Astrocyte (in vitro differentiated cells and primary cell): ENCODE data around the gene SELENOO. TPM values are rescaled to one million over a fixed set of nuclear protein-coding genes. Genes with fewer than 3 reads are reported as not detected.

Source experiments
- DNase-seq: peaks from one replicate; pipeline ENCODE4 v3.0.0-alpha.2; 2010; ENCODE audit warnings: low read depth
- FAIRE-seq: peaks from 2 replicates; lab custom pipeline; 2011; peaks lifted over from hg19 to GRCh38; lab: Jason Lieb, UNC
- H2AFZ ChIP-seq: 2 replicates; pipeline ENCODE4 v1.6.0; 2012; ENCODE audit warnings: low read depth, low read length, inconsistent platforms
- H3K27ac ChIP-seq: 2 replicates; pipeline ENCODE4 v1.5.1; 2011; ENCODE audit warnings: low read depth, low read length, inconsistent platforms
- H3K27me3 ChIP-seq: 2 replicates; pipeline ENCODE4 v1.6.0; 2011; ENCODE audit warnings: low read length, inconsistent platforms; ENCODE audit not compliant: insufficient read depth
- H3K36me3 ChIP-seq: 2 replicates; pipeline ENCODE4 v1.5.1; 2011; ENCODE audit warnings: low read length, inconsistent platforms; ENCODE audit not compliant: insufficient read depth
- H3K4me1 ChIP-seq: 2 replicates; pipeline ENCODE4 v1.5.1; 2011; ENCODE audit warnings: low read length, inconsistent platforms; ENCODE audit not compliant: insufficient read depth
- H3K4me2 ChIP-seq: 2 replicates; pipeline ENCODE4 v1.6.0; 2012; ENCODE audit warnings: low read length, inconsistent platforms
- H3K4me3 ChIP-seq: 2 replicates; pipeline ENCODE4 v1.5.1; 2011; ENCODE audit warnings: low read depth, mild to moderate bottlenecking, low read length, inconsistent platforms; ENCODE audit not compliant: insufficient read depth
- H3K79me2 ChIP-seq: 2 replicates; pipeline ENCODE4 v1.6.0; 2012; ENCODE audit warnings: mild to moderate bottlenecking, low read length, inconsistent platforms; ENCODE audit not compliant: insufficient read depth
- H3K9ac ChIP-seq: 2 replicates; pipeline ENCODE4 v1.6.0; 2012; ENCODE audit warnings: mild to moderate bottlenecking, low read length, inconsistent platforms
- H3K9me3 ChIP-seq: 2 replicates; pipeline ENCODE4 v1.5.1; 2012; ENCODE audit warnings: low read depth, mild to moderate bottlenecking, low read length, inconsistent platforms; ENCODE audit not compliant: insufficient read depth
- H4K20me1 ChIP-seq: 2 replicates; pipeline ENCODE4 v1.6.0; 2012; ENCODE audit warnings: low read length, inconsistent platforms; ENCODE audit not compliant: insufficient read depth
- H3K27ac Mint-ChIP-seq: one replicate; pipeline ENCODE4 v1.8.0; 2021; ENCODE audit warnings: mild to moderate bottlenecking, mixed read lengths; ENCODE audit not compliant: unreplicated experiment
- H3K27me3 Mint-ChIP-seq: one replicate; pipeline ENCODE4 v1.8.0; 2021; ENCODE audit warnings: low read depth, mixed read lengths; ENCODE audit not compliant: unreplicated experiment
- H3K36me3 Mint-ChIP-seq: one replicate; pipeline ENCODE4 v1.8.0; 2021; ENCODE audit warnings: low read depth, mixed read lengths; ENCODE audit not compliant: unreplicated experiment
- H3K4me1 Mint-ChIP-seq: one replicate; pipeline ENCODE4 v1.8.0; 2021; ENCODE audit warnings: low read depth, mixed read lengths; ENCODE audit not compliant: unreplicated experiment
- H3K4me3 Mint-ChIP-seq: one replicate; pipeline ENCODE4 v1.8.0; 2021; ENCODE audit warnings: mild to moderate bottlenecking, moderate library complexity, mixed read lengths; ENCODE audit not compliant: unreplicated experiment
- H3K9me3 Mint-ChIP-seq: one replicate; pipeline ENCODE4 v1.8.0; 2021; ENCODE audit warnings: mild to moderate bottlenecking, mixed read lengths; ENCODE audit not compliant: unreplicated experiment
- CTCF ChIP-seq: IDR thresholded peaks from 2 replicates; pipeline ENCODE4 v1.5.1; 2011; ENCODE audit warnings: low read depth, mild to moderate bottlenecking, inconsistent platforms, low read length, moderate library complexity; ENCODE audit not compliant: insufficient read depth
- EZH2 ChIP-seq: IDR thresholded peaks from 2 replicates; pipeline ENCODE4 v1.6.1; 2012; ENCODE audit warnings: mild to moderate bottlenecking, low read length, inconsistent platforms; ENCODE audit not compliant: insufficient read depth
- total RNA-seq: library from RNA; stranded (reverse); gene quantifications from 2 replicates; pipeline ENCODE4 v1.2.1, GENCODE V29; 2021

SELENOO gene
- total RNA-seq, 1 donor from 2014 or later = 18.5 TPM

- H3K27ac ChIP-seq = no peak overlapping the region
- no peaks in the 10 kb centered on the region for H3K27me3 ChIP-seq
- H3K9ac ChIP-seq = no peak overlapping the region
- no peaks in the 10 kb centered on the region for H3K36me3 ChIP-seq
- FAIRE-seq (no peak), DNase-seq (no peak)
- H3K79me2 ChIP-seq = peaks cover 24% of the 10 kb centered on the region
- H3K9me3 ChIP-seq = no peaks in the 10 kb centered on the region
- Mint-ChIP-seq H3K27me3 (peaks cover 3% of the 10 kb centered on the region), H3K4me3 (no peak overlapping the region), H3K27ac (no peak overlapping the region), H3K36me3 (peaks cover 8% of the 10 kb centered on the region), H3K9me3 (no peaks in the 10 kb centered on the region), H3K4me1 (peaks cover 7% of the 10 kb centered on the region)
- TF ChIP-seq EZH2 (no peak), CTCF (no peak)
- peak overlapping the region; percentile 1 for H3K4me2 ChIP-seq
- H3K4me3 ChIP-seq = no peak overlapping the region
- H4K20me1 ChIP-seq = peaks cover 8% of the 10 kb centered on the region
- peaks cover 18% of the 10 kb centered on the region for H3K4me1 ChIP-seq
- no peak overlapping the region for H2AFZ ChIP-seq
Observed at GRCh38 chr22:50262973-50263617, 62.3 kb downstream of the SELENOO start.

GRCh38 chr22:50264104-50264745 is 63.4 kb downstream of the SELENOO start:
- H3K4me2 ChIP-seq = no peak overlapping the region
- no peak for TF ChIP-seq EZH2
- no peak for TF ChIP-seq CTCF
- H3K4me3 Mint-ChIP-seq = no peak overlapping the region
- no peak overlapping the region for H3K27ac ChIP-seq
- no peaks in the 10 kb centered on the region for H3K4me1 Mint-ChIP-seq
- peaks cover 8% of the 10 kb centered on the region for H3K36me3 Mint-ChIP-seq
- H3K9me3 ChIP-seq = no peaks in the 10 kb centered on the region
- FAIRE-seq = no peak
- peaks cover 3% of the 10 kb centered on the region for H3K27me3 Mint-ChIP-seq
- H3K79me2 ChIP-seq = peaks cover 13% of the 10 kb centered on the region
- no peak for DNase-seq
- H3K27me3 ChIP-seq = no peaks in the 10 kb centered on the region
- no peak overlapping the region for H3K27ac Mint-ChIP-seq
- no peak overlapping the region for H2AFZ ChIP-seq
- H4K20me1 ChIP-seq = peaks cover 13% of the 10 kb centered on the region
- H3K4me1 ChIP-seq = peaks cover 22% of the 10 kb centered on the region
- no peak overlapping the region for H3K9ac ChIP-seq
- no peak overlapping the region for H3K4me3 ChIP-seq
- H3K36me3 ChIP-seq = no peaks in the 10 kb centered on the region
- no peaks in the 10 kb centered on the region for H3K9me3 Mint-ChIP-seq
